Astrocyte of the hippocampus (primary cell): ENCODE measurements around the gene GALNT1.
"Not testable (repeated sequence)": the region's sequence is repeated elsewhere in the genome, so short reads cannot be mapped to it uniquely, and the experiment has no call there.

Source experiments
- DNase-seq: peaks from one replicate; pipeline ENCODE4 v3.0.0; 2011; ENCODE audit warnings: low read depth, low spot score

GALNT1 gene

DNA sequence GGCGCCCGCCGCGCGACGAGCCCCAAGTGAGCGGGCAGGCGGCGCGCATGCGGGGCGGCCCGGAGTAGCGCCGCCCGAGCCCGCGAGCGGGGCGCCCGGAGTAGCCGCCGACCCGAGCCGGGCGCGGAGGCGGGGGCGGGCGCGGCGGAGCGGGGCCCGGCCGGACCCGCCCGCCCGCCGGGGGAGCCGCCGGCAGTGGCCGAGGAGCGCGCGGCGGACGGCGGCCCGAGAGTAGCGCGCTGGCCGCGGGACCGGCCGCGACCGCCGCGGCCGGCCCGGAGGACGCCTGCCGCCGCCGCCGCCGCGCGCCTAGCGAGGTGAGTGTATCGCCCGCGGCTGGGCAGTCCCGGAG, at the start of gene GALNT1:
TSS of gene GALNT1 (plus strand) at position 195 of the 352 bp plus-strand sequence. CDS start 72,923 bp downstream, outside the sequence.
- DNase-seq, result peak; percentile 44

DNA sequence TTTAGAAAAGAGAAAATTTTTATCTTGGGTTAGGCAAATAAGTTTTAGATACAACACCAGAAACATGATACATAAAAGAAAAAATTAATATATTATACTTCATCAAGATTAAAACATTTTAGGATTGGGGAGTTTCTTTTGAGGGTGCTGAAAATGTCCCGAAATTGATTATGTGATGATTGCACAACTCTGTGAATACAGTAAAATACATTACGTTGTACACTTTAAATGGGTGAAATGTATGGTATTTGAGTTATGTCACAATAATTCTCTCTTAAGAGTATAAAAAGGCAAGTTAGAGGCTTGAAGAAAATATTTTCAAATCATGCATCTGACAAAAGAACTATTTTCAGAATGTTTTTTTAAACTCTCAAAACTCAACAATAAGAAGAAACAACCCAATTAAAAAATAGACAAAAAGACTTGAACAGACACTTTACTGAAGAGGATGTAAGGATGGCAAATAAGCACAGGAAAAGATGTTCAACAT, 47.6 kb upstream of the GALNT1 start:
- no peak for DNase-seq

- no peak for DNase-seq
Measured at GRCh38 chr18:35535297-35535696, 46.2 kb upstream of the GALNT1 start.

DNA sequence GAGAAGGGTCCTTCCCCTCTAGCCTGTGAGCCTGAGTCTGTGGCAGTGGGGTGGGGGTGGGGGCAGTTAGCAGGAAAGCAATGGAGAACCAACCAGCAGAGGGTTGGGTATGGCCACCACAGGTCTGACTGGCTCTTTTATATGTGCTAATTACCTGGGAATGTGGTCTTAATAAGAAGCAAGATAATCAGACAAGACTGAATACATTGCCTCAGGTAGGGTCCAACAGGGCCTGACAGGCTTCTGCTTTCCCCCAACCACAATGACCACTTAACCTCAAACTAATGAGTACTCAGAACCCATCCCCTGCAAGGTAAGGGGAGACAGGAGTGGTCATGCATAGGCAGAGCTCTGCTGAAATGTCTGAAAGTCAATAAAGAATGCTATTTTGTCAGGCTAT, 39.2 kb upstream of the GALNT1 start:
- DNase-seq, result no peak

DNA sequence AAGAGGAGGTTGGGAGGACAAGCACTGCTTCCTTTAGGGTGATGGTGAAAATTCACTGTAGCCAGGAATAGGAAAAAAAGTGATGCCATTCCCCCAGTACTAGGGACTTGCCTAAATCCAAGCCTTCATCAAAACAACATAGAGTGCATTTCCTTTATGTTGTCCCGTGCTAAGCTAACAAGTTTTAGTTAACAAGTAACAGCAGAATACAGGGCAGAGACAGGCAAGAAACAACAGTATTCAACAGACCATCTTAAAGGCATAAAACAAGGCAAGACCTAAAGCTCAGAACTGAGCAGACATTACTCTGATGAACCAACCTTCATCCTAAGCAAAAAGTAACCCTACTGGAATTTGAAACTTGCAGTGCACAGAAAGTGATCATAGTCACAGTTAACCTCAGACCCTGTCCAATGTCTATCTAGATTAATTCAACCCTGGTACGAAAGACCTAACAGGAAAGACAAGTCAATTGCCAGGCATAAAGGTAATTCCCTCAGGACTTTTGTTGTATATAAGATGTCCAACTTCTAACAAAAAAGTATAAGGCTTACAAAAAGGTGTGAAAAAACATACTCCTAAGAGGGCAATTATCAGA, 34.4 kb upstream of the GALNT1 start:
- DNase-seq, result no peak

DNA sequence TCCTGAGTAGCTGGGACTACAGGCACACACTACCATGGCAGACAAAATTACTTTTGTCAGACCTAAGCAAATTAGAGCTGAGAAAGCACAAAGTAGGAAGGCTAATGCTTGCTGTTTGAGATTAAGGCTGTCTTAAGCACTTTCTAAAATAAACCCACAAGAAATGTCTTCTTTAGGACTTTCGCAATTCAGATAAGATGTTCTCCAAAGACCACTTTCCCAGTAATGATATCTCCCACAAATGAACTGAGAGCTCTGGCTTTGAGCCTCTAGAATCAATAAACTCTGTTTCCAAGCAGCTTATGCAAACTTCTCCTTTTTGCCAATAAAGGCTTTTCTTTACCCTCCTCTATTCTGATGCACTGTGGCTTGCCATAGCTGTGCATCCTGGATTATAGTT, 32.0 kb upstream of the GALNT1 start:
- no peak for DNase-seq

GRCh38 chr18:35553300-35553699, 28.2 kb upstream of the GALNT1 start:
- DNase-seq, result no peak

GRCh38 chr18:35555538-35555937, 26.0 kb upstream of the GALNT1 start:
- not testable (repeated sequence) for DNase-seq

- no peak for DNase-seq
Measured at GRCh38 chr18:35559867-35560266, 21.7 kb upstream of the GALNT1 start.

- DNase-seq, result no peak
Measured at GRCh38 chr18:35564795-35565453, 16.6 kb upstream of the GALNT1 start.

- DNase-seq, result no peak
Measured at GRCh38 chr18:35566019-35566418, 15.5 kb upstream of the GALNT1 start.

DNA sequence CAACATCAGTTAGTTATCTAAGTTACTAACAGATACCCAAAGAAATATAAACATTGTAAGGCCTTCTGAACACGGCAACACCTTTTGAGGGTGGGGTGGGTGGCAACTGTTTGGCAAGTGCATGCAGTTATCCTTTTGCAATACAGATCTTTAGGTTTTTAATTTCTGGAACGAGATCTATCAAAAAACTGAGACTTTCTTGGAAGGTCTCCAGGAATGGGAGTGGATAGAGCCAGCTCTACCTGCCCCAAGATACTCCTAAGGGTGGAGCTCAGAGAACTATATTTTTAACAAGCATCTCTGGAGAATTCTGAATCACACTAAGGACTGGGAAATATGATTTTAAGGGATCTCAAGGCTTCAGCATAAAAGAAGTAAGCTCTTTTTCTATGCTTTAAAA, 11.4 kb upstream of the GALNT1 start:
- no peak for DNase-seq

GRCh38 chr18:35571138-35571537, 10.4 kb upstream of the GALNT1 start:
- no peak for DNase-seq

- DNase-seq, result peak; percentile 26
Measured at GRCh38 chr18:35572644-35573043, 8.9 kb upstream of the GALNT1 start.

- DNase-seq, result no peak
Measured at GRCh38 chr18:35573531-35573930, 8.0 kb upstream of the GALNT1 start.

DNA sequence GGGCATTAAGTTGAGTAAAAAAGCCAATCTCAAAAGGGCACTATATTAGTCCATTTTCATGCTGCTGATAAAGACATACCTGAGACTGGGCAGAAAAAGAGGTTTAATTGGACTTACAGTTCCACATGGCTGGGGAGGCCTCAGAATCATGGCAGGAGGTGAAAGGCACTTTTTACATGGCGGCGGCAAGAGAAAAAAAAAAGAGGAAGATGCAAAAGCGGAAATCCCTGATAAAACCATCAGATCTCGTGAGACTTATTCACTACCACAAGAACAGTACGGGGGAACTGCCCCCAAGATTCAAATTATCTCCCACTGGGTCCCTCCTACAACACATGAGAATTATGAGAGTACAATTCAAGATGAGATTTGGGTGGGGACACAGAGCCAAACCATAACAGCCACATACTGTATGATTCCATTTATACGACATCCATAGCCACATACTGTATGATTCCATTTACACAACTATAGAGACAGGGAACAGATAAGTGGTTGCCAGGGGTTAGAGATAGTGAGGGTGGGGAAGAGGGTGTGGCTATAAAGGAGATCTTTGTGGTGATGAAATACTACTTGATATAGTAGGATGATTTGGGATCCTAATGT, 5.2 kb upstream of the GALNT1 start:
- not testable (repeated sequence) for DNase-seq

- DNase-seq, result peak; percentile 55
Measured at GRCh38 chr18:35577045-35577848, 4.3 kb upstream of the GALNT1 start.

- peak; percentile 73 for DNase-seq
Measured at GRCh38 chr18:35578481-35578880, 3.1 kb upstream of the GALNT1 start.

GRCh38 chr18:35578936-35579335, 2.6 kb upstream of the GALNT1 start:
- no peak for DNase-seq

GRCh38 chr18:35580701-35581539, 620 bp upstream of the GALNT1 start:
- peak; percentile 84 for DNase-seq

DNA sequence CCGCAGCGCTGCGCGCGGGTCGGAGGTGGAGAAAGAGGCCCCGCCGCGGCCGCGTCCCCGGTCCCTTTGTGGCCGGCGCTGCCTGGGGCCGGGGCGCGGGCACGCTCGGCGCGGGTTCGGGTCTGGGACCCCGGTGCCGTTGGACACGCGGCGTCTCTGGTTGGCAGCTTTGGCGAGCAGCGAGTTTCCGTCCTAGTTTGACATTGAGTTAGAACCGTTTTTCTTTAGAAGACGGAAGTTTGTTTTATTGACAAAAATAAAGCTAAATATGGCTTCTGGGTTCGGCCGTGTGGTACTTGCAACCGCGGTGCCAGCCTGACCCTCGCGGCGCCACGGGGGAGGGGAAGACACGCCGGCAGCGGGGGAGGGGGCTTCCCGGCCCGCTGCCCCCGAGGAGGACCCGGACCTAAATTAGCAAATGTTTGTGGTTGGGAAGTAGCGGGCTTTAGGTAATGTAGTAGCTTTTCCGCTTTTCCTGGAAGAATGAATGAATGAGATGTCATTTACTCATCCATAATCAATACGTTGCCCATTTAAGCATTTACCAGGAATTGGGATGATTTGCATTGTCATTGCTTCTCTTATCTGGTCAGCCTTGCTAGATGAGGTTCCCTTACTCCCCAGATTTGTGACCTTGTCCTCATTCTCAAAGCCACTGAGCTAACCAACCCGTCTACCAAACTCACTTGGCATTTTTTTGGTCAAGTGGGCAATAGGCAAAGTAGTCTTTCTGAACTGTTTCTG, 530 bp downstream of the GALNT1 start:
- peak; percentile 48 for DNase-seq
